Superior temporal gyrus (tissue), 1 donor: ENCODE data around the gene CNR1.
A peak's percentile ranks its signal among the peaks of the same experiment; 100 is the strongest.
"Not testable (repeated sequence)": the region's sequence is repeated elsewhere in the genome, so short reads cannot be mapped to it uniquely, and the experiment has no call there.

Source experiments
- DNase-seq: peaks from one replicate; pipeline ENCODE4 v3.0.0-alpha.2; 2016; ENCODE audit errors: extremely low spot score

CNR1 gene

DNA sequence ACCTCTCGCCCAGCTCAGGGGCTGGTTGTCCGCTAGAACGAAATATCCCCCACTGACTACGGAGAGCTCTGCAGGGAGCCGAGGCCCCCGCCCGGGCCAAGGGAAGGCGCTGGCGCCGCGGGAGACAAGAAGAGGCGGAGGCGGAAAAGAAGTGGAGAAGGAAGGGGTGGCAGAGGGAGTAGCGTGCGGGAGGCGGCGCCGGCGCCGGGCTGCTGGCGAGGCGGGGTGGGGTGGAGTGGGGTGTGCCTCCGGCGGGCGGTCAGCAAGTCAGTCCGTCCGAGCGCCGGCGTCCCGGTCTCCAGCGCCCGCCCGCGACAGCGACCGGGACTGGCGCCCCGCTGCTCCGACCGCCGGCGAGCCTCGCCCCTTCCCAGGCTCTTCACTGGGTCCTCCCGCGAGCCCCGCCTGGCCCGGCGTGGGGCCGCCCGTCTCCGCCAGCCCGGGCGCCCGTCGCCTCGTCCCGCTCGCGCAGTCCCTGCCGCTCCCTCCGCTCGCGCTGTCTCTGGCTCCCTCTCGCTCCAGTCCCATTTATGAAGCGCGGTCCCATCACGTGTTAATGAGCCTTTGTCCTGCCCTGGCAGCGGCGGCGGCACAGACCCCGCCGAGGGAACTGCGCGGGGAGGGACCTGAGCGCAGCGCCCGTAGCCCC is at the start of gene CNR1:
Gene CNR1, minus strand, starts transcription at position 504 of the 649 bp plus-strand sequence. CDS start 21,073 bp downstream, outside the sequence.
- no peak for DNase-seq

DNA sequence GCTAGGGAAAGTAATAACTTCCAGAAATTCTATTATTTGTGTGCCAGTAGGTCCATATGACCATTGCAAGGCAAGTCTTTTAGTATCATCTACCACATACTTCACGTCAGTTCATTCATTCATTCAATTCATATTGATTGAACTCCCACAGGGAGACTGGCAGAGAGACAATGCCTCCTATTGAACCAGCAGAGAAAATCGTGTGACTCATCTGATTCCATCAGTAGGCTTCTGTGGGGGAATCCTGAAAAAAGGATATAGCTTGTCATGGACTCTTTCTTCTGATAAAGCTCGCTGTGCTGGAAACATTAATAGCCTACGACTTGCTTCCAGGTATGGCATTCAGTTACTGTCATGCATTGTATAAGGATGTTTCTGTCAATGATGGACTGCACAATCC is 45.3 kb upstream of the CNR1 start:
- no peak for DNase-seq

DNA sequence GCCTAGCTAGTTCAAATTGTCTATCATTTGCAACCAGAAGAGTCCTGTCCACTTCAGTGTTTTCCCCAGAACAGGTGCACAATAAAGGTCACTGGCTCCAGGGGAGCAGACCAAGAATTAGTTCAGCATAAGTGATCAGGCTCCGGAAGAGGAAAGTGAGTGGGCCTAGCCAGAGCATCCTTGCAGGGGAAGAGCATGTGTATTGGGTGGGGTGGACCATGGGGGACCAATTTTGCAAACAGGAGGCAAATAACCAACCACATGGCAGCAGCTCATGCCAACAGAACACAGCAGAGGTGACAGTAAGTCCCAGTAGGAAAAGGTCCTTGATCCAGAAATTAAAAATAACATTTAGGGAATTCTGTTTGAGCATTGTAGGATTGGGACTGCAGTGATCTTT is 43.2 kb upstream of the CNR1 start:
- no peak for DNase-seq

DNA sequence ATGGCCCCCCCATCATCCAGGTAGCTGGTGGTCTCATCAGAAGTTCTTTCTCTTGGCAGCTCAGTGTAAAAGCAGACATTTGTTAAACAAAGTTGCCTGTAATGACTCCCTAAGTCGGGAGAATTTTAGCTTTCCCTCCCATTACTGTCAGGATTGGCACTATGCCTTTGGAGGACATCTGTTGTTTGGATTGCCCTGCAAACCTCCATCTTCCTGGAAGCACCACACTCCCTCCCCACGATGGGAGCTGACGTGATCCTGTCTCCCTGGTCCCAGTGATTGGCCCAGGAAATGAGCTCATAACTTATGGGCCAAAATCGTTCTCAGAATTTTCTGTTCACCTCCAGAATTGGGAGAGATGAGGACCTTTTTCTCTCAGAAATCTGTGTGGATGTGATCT is 42.6 kb upstream of the CNR1 start:
- DNase-seq: no peak

DNA sequence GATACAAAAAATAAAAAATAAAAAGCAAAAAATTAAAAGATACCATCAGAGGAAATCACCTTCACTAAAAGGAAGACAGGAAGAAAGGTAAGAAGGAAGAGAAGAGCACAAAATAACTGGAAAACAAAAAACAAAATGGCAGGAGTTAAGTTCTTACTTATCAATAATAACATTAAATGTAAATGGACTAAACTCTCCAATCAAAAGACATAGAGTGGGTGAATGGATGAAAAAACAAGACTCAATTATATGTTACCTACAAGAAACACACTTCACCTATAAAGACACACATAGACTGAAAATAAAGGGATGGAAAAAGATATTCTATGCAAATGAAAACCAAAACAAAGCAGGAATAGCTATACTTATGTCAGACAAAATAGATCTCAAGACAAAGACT is 35.6 kb upstream of the CNR1 start:
- not testable (repeated sequence) for DNase-seq

DNA sequence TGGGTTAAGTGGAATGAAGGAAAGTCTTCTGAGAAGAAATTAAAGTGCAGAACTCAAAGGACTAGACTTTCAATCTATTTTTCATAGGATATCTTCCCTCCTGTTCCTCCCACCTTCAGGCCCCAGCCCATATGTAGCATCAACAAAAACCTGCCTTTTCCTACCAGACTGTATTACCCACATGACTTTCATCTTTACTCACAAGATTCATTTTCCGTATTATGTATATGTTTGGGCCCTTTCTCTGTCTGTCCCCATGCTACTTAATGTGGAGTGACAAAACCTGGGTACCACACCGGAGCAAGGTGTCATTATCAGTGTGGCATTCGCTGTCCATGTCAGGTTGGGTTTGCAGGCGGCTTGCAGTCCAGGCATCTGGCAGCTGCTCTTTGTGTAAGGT is 18.8 kb upstream of the CNR1 start:
- DNase-seq: no peak

DNA sequence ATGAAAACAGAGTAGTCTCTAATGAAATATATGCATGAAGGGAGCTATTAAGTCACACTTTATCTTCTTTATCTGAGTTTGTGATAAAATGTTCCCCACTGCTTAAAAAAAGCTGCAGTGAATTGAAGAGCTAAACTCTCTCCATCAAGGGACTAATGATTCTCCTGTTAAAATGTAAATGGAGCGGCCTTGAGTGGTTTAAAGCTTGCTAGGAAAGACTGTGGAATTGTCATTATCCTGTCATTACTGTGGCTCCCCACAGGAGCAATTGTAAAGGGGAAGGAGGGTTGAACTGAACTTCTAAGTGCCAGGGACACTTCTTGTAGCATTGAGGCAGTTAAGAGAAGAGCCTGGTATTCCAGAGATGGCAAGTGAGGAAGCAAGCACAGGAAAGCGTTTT is 17.3 kb upstream of the CNR1 start:
- no peak for DNase-seq

DNA sequence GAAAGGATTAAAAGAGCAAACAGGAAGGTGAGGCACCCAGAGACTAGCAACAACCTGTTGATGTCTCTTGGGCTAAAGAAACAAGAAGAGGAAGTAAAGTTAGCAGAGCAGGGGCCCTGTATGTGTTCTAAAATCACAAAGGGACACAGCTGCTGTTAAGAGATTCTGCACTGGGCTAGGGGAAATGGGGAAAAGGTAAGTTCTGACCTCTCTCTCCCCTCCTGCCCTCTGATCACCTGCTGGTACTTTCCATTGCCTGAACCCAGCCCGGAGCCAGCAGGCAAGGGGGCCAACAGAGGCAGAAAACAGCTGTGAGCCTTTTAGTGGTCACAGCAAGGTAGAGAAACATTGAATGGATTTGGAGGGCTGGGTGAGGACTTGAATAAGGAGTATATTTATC is 13.5 kb upstream of the CNR1 start:
- DNase-seq: no peak

DNA sequence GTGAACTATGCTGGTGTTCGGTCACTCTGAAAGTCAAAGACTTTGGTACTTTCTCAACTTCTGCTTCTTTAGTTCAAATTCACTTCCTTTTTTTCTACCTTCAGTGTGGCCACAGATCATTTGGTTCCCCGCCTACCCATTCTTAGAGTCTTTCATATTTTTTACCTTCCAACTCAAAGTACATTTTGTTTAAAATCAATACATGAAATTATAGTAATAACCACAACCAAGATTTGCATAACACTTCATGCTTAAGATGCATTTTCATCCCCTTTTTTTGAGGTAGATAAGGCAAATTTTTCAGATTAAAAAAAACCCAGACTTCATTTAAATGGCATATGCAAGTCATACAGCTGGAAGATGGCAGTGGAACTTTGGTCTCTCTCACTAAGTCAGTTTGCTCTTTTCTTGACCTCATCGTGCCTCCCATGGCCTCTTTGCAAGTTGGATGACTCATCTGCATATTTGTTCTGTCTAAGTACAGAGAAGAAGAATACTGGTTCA is 11.9 kb upstream of the CNR1 start:
- DNase-seq: no peak

DNA sequence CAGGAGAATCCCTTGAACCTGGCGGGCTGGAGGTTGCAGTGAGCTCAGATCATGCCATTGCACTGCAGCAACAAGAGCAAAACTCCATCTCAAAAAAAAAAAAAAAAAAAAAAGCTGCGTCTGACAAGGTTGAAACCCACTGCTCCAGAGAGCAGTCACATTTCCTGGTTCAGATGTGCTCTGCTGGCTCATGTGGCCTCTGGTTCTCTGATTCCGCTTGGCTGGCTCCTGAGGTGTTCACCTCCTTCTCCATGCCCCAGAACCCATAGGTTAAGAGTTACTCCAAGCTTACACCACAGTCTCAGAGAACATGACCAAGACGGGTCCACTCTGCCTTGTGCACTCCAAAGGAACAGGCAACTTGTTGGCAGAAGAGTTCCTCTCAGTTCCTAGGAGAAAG is 8.8 kb upstream of the CNR1 start:
- DNase-seq: no peak

DNA sequence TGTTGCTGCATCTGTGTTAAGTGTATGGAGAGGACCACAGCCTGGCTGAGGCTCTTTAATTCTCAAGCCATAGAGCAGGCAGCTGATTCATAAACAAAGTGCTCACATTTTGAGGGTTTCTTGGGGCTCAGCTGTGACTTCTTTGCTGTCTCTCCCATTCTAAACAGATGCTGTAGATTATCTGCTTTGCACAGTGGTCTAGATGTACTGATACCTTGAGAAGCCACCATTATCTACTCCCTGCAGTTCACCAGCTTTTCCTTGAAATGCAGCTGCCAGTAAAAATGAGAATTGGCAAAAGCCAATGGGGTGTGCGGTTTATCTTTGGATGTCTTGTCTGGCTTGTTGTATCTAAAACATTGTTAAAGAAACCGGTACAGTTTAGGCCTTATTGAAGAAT is 5.2 kb upstream of the CNR1 start:
- DNase-seq: no peak

DNA sequence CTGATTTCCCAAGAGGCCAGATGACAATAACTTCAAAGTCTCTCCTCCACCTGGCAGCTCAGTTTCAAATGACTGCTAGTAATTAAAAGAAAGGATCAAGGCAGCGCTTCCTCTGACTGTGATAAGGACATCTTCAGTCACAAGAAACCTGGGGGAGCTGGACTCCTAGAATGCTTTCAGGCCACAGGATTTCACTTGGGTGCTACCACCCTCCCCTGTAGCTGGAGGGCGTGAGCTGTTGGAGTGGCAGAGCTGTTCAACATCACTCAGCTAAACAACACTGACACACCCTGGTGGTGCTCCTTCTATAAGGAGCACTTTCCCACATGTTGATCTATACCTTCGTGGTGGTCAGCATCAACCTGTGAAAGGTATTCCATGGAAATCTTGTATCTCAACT is 2.2 kb upstream of the CNR1 start:
- DNase-seq: no peak

DNA sequence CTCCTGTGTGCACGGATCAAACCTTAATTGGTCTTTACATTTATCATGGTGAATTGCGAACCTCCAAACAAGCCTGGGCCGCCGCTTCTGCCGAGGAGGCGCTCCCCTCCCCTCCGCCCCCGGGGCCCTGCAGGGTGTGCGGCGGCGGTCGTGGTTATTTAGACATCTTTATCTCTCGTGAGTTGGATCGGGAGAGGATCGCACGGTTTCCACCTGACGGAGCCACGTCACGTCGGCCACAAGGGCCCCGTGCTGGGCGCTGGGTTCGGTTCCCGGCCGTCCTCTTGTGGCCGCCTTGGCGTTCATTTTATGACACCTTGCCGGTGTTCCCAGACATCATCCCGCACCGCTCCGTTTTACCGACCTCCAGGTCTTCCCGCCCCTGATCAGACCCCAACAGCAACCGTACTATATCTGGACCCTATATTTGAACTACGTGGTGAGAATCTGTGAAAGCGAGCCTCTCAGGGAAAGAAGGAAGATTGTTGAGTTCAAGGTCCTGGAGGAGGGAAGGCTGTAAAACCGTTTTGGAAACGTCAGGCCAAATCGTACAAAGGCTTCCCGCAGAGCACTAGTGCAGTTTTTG is 1.3 kb upstream of the CNR1 start:
- no peak for DNase-seq

DNA sequence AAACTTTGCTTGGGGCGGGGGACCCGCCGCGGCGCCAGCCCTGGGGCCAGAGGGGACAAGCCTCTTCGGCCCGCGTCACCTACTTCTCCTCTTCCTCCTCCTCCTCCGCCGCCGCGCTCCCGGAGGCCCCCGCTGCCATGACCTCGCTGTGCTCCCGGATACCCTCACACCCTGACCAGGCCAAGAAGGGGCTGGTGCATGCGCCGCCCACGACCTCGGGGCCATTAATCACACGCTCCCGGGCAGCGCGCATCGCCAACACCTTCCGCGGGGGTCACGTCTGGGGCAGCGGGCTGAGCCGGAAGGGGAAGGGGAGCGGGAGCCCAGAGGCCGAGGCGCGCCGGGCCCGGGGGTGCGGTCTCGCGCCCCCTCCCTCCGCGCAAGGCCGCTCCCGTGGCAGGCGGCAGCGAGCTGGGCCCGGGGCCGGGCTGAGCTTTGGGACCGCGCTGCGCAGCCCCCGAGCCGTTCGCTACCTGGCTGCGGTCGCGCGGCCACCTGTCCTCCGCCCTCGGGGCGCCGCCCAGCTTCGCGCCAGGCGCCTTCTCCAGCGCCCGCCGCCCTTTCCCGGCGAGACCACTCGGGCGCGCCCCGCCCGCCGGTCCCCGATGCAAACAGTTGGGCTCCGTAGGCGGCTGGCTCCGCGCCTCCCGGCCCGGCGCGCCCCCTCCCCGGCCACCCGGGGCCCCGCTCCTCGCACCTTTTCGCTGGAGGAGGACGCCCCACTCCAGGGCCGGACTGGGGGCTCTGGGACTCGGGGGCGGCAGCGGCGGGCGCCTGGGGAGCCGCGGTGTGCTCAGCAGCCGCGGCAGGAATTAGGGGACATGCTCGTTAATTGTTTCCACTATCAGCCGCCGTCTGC is 575 bp upstream of the CNR1 start:
- no peak for DNase-seq

DNA sequence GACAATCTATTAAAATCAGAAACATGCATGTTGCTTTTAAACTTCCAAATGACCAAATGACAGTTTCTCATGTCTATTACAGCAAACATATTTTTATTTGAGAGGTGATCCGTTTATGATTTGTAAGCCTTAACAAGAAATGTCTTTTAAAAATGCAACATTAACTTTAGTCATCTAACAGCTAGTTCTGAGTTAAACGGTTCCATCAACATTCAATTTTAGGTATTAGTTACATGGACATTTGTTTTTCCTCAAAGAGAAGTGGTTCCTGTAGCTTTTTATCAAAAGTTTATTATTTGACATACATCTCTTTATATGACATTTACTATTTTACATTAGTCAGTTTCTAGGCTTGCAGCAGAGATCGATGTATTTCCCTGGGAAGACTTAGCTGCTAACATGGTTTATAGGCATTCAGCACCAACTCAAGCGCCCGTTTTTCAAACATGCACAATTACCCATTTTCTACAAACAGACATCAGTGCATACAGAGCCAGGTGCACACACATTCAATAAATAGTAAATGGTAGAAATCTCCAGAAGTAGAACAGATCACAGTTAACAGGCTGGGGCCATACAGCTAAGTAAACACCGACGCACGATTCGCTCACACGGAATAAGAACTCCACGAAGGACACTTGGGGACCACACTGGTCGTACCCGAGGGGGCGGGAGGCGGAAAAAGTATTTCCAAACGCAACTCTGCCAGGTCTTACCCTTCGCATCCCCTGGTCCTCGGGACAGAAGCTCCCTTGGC is 882 bp downstream of the CNR1 start:
- peak; percentile 50 for DNase-seq

DNA sequence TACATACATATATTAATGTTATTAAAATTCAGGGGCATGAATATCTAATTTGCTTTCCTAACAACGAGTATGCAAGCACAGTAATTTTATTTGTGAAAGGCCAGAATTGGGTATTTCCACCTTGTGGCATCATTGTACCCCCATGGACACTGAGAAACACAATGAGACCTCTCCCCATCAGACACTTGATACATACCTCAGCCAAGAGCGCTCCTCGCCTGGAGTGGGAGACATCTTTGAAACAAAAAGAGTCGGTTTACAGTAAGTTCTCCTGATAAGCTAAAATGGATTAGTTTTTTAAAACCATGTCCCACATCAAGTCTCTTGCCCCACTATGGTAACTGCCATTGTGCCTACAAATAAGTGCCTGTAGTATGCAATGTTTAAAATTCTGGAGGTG is 2.1 kb downstream of the CNR1 start:
- DNase-seq: no peak

DNA sequence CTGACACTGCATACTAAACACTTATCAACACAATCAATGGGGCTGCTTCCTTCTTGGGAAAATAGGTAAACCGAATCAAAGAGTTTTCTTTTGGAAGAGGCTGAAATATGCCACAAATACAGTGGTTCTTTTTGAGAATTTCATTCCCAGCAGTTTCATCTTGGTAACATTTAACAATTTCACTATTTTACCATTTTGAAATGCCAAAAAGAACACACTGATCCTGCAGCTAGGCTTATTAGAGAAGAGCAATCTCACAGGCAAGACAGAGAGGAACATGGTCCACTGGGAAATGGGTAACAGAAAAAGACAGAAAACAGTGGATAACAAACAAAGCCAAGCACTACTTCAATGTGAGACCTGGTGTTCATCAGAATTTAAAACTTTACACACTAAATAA is 2.5 kb downstream of the CNR1 start:
- DNase-seq: no peak

DNA sequence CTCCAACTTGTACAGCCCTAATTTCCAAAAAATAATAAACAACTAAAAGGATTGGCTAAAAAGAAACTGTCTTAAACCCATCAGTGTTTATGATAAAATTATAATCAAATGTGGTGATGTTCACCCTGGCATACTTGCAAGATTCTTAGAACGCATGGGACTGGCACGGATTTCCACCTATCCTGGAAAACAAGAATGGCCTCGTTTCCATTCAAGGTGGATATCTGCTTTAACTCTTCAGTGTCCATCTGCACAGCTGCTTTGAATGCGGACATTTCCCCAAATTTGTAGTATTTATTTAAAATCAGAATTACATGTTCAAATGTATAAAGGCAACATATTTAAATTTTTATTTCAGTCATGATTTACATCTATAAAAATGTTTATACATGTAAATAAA is 4.2 kb downstream of the CNR1 start:
- DNase-seq: no peak

DNA sequence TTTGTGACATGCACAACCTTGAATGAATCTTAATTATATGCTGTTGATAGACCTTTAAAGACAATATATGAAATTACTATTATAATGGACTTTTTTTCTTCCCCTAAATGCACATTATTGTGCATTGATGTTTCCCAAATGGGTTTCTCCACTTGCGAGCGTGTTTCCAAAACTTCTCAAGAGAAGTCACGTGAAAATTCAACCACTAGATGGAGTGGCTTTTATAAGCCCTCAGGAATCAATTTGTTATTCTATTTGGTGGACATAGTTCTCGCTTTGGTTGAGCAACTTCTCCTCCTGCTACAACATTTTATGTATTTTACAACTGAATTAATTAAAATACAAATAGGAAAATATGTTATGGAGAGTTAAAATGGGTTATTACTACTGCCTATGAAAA is 9.0 kb downstream of the CNR1 start:
- no peak for DNase-seq

DNA sequence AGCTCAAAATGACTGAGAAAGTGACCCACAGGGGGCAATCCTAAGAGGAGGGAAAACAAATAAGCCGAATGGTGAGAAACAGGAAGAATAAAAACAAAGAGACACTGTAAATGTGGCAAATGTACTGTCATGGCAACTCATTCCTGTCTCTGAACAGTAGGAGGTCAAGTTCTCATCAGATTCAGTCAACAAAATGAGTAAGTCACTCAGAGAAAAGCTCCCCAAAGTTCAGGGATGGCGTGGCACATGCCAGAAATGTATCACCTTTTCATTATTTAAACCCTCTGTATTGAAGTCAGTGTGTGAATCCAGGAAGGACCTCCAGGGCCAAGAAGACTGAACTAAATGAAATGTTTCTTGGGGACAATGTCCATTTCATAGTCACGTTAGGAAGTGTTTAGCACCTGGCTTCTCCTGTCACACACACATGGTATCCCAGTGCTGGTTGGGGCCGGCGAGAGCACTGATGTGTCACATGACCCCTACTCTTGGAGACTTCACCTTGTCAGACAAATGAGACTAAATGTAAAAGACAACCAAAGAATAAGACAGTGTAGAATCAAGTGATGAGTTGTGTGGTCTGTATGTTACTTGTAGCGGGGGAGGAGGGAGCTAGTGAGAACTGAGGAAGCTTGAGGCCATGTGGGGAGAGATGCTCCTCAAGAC is 20.7 kb downstream of the CNR1 start:
- no peak for DNase-seq

DNA sequence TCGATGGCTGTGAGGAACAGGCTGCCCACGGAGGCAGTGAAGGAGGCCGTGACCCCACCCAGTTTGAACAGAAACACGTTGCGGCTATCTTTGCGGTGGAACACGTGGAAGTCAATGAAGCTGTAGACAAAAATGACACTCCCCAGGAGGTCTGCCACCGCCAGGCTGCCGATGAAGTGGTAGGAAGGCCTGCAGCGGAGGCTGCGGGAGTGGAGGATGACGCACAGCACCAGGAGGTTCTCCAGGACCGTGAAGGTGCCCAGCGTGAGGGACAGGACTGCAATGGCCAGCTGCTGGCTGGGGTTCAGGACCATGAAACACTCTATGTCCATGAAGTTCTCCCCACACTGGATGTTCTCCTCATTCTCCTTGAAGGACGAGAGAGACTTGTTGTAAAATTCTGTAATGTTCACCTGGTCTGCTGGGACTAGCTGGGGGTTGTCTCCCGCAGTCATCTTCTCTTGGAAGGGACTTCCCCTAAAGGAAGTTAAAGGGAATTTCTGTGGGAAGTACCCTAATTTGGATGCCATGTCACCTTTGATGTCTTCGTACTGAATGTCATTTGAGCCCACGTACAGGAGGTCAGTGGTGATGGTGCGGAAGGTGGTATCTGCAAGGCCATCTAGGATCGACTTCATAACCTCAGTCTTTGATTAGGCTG is 21.4 kb downstream of the CNR1 start:
- no peak for DNase-seq
